HG03159 (cell line): ENCODE measurements around the gene LAMA4.

ENCODE experiments used
- ATAC-seq: cut with Tn5 transposase; IDR thresholded peaks from one replicate; pipeline ENCODE4 v1.9.1; 2021; ENCODE audit warnings: mild to moderate bottlenecking, moderate library complexity; ENCODE audit not compliant: unreplicated experiment

The LAMA4 gene

GRCh38 chr6:112155886-112156285 lies 98.5 kb downstream of the LAMA4 start:
- no peak for ATAC-seq

GRCh38 chr6:112154711-112155110 lies 99.7 kb downstream of the LAMA4 start:
- ATAC-seq = no peak

- ATAC-seq = no peak
These were observed 100.3 kb downstream of the LAMA4 start for GRCh38 chr6:112153926-112154607.

- no peak for ATAC-seq
These were observed 104.0 kb downstream of the LAMA4 start for GRCh38 chr6:112150363-112150762.

GRCh38 chr6:112149719-112150263 lies 104.6 kb downstream of the LAMA4 start:
- ATAC-seq = no peak

GRCh38 chr6:112149236-112149635 lies 105.1 kb downstream of the LAMA4 start:
- no peak for ATAC-seq

- ATAC-seq = no peak
These were observed 106.3 kb downstream of the LAMA4 start for GRCh38 chr6:112148103-112148502.

GRCh38 chr6:112145080-112145573 lies 109.2 kb downstream of the LAMA4 start:
- no peak for ATAC-seq

GRCh38 chr6:112144145-112144926 lies 110.0 kb downstream of the LAMA4 start:
- no peak for ATAC-seq

GRCh38 chr6:112141707-112142106 lies 112.7 kb downstream of the LAMA4 start:
- ATAC-seq = no peak

- no peak for ATAC-seq
These were observed 115.3 kb downstream of the LAMA4 start for GRCh38 chr6:112139052-112139451.

- no peak for ATAC-seq
These were observed 123.5 kb downstream of the LAMA4 start for GRCh38 chr6:112130878-112131277.

GRCh38 chr6:112128208-112128607 lies 126.2 kb downstream of the LAMA4 start:
- ATAC-seq = no peak

GRCh38 chr6:112123982-112124381 lies 130.4 kb downstream of the LAMA4 start:
- no peak for ATAC-seq

GRCh38 chr6:112122756-112123155 lies 131.6 kb downstream of the LAMA4 start:
- no peak for ATAC-seq

GRCh38 chr6:112118034-112118433 lies 136.3 kb downstream of the LAMA4 start:
- no peak for ATAC-seq

GRCh38 chr6:112117554-112117953 lies 136.8 kb downstream of the LAMA4 start:
- no peak for ATAC-seq

GRCh38 chr6:112116221-112116620 lies 138.1 kb downstream of the LAMA4 start:
- no peak for ATAC-seq

- no peak for ATAC-seq
These were observed 139.7 kb downstream of the LAMA4 start for GRCh38 chr6:112114577-112115223.

- ATAC-seq = no peak
These were observed 140.4 kb downstream of the LAMA4 start for GRCh38 chr6:112113918-112114317.

- ATAC-seq = no peak
These were observed 140.9 kb downstream of the LAMA4 start for GRCh38 chr6:112113431-112113830.
